GM18520 (cell line): ENCODE data around the gene DPY19L3.
"Not testable (repeated sequence)": the region's sequence is repeated elsewhere in the genome, so short reads cannot be mapped to it uniquely, and the experiment has no call there.

Experiments used
- ATAC-seq: cut with Tn5 transposase; IDR thresholded peaks from one replicate; pipeline ENCODE4 v1.9.1; 2021; ENCODE audit not compliant: unreplicated experiment

DPY19L3 gene

GRCh38 chr19:32498648-32499200 is 93.2 kb downstream of the DPY19L3 start:
- no peak for ATAC-seq

GRCh38 chr19:32512498-32512897 is 106.9 kb downstream of the DPY19L3 start:
- not testable (repeated sequence) for ATAC-seq

DNA sequence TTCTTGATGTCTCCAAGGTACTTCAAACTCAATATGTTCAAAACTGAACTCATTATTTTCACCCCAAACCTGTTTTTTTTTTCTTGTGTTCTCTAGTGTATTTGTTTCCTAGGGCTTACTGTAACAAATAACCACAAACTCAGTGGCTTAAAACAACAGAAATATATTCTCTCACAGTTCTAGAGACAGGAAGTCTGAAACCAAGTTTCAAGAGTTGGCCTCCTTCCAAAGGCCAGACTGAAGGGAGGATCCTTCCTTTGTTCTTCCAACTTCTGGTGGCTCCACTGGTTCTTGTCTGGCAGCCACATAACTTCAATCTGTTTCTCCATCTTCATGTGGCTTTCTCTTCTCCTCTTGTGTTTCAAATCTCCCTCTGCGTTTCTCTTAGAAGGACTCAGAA is 113.5 kb downstream of the DPY19L3 start:
- no peak for ATAC-seq

GRCh38 chr19:32522967-32523366 is 117.4 kb downstream of the DPY19L3 start:
- no peak for ATAC-seq

DNA sequence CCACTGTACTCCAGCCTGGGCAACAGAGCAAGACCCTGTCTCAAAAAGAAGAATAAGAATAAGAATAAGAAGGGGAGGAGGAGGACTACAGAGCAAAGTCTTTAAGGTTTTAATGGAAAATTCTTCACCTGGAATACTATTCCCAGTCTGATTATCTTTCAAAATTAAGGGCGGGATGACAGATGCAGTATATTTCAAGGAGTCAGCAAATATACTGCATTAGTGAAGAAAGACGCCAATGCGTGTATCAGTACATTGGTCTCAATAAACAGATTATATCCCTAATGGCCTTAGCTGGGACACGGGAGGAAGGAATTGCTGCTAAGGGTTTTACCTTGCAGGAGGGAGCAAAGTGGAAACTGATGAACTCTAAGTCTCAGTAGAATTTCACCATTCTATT is 121.3 kb downstream of the DPY19L3 start:
- no peak for ATAC-seq

DNA sequence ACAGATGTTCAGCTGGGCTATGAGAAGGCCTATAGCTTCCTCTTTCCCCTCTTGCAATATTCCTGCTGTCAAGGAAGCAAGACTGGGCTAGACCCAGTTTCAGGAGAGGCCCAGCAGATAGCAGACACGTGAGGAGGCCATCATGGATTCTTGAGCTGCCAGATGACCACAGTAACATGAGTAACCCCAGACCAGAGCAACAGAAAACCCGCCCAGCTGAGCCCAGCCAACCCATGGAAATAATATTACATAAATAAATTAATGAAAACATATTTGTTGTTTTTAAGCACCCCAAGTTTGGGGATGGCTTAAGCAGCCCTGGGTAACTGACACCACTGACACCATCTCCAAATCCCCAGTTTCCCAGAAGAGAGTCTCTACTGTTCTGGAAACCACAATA is 125.2 kb downstream of the DPY19L3 start:
- ATAC-seq = no peak

GRCh38 chr19:32532233-32532632 is 126.7 kb downstream of the DPY19L3 start:
- ATAC-seq = no peak
